Stimulated activated naive B cell treated with anti-CD40 and anti-IgM and Interleukin-4, amounts not matched to agents 10 μg/mL and 1 μg/mL and 100 μg/mL, for 72 hours (primary cell): ENCODE data around the gene FRAS1.

Experiments used
- ATAC-seq, 2 donors: fragments of 150-1000 bp; cut with Tn5 transposase; replicated peaks; 2 replicates each; pipeline ENCODE4 v1.10.0; 2021; ENCODE audit warnings: moderate library complexity in 1 of 2
- DNase-seq: peaks from one replicate; pipeline ENCODE4 v3.0.0; 2021
- H3K27ac Mint-ChIP-seq: one replicate; pipeline ENCODE4 v1.8.0; 2022; ENCODE audit warnings: mild to moderate bottlenecking, mixed read lengths
- H3K27me3 Mint-ChIP-seq, 2 donors: one replicate each; pipeline ENCODE4 v1.8.0; 2022; ENCODE audit warnings: mixed read lengths in 2 of 2
- H3K36me3 Mint-ChIP-seq, 2 donors: one replicate each; pipeline ENCODE4 v1.8.0; 2022; ENCODE audit warnings: mixed read lengths in 2 of 2, mild to moderate bottlenecking in 1 of 2
- H3K4me1 Mint-ChIP-seq, 2 donors: one replicate each; pipeline ENCODE4 v1.8.0; 2022; ENCODE audit warnings: mixed read lengths in 2 of 2, mild to moderate bottlenecking in 1 of 2
- H3K4me3 Mint-ChIP-seq, 2 donors: one replicate each; pipeline ENCODE4 v1.8.0; 2022; ENCODE audit warnings: mild to moderate bottlenecking in 2 of 2, mixed read lengths in 2 of 2, moderate library complexity in 1 of 2
- H3K9me3 Mint-ChIP-seq, 2 donors: one replicate each; pipeline ENCODE4 v1.8.0; 2022; ENCODE audit warnings: mixed read lengths in 2 of 2, mild to moderate bottlenecking in 1 of 2

Gene FRAS1

GRCh38 chr4:78033861-78034260, 23.3 kb upstream of the FRAS1 start:
- Mint-ChIP-seq H3K36me3 (no peaks in the 10 kb centered on the region), H3K27ac (no peak overlapping the region), H3K9me3 (no peaks in the 10 kb centered on the region), H3K4me3 (no peak overlapping the region), H3K4me1 (no peaks in the 10 kb centered on the region), H3K27me3 (peaks cover 10 to 21% of the 10 kb centered on the region in 2 donors)
- DNase-seq = no peak
- no peak for ATAC-seq

GRCh38 chr4:78038704-78039103, 18.4 kb upstream of the FRAS1 start:
- ATAC-seq = no peak
- no peak overlapping the region for H3K4me3 Mint-ChIP-seq

GRCh38 chr4:78039678-78040077, 17.4 kb upstream of the FRAS1 start:
- no peak for DNase-seq
- no peak overlapping the region for H3K27ac Mint-ChIP-seq
- H3K4me3 Mint-ChIP-seq = no peak overlapping the region
- ATAC-seq = no peak
- peaks cover 0 to 6% of the 10 kb centered on the region in 2 donors for H3K27me3 Mint-ChIP-seq
- no peaks in the 10 kb centered on the region for H3K9me3 Mint-ChIP-seq
- H3K4me1 Mint-ChIP-seq = no peaks in the 10 kb centered on the region
- no peaks in the 10 kb centered on the region for H3K36me3 Mint-ChIP-seq

More at GRCh38 chr4:78038704-78039103, 18.4 kb upstream of the FRAS1 start:
- no peak for DNase-seq
- Mint-ChIP-seq H3K36me3 (no peaks in the 10 kb centered on the region), H3K4me1 (no peaks in the 10 kb centered on the region), H3K27me3 (peaks cover 0 to 6% of the 10 kb centered on the region in 2 donors), H3K27ac (no peak overlapping the region), H3K9me3 (no peaks in the 10 kb centered on the region)

- Mint-ChIP-seq H3K9me3 (no peaks in the 10 kb centered on the region), H3K27me3 (no peaks in the 10 kb centered on the region), H3K36me3 (no peaks in the 10 kb centered on the region), H3K4me1 (no peaks in the 10 kb centered on the region), H3K4me3 (no peak overlapping the region), H3K27ac (no peak overlapping the region)
- no peak for ATAC-seq
- DNase-seq = no peak
These were observed 16.7 kb upstream of the FRAS1 start for GRCh38 chr4:78040431-78040830.

DNA sequence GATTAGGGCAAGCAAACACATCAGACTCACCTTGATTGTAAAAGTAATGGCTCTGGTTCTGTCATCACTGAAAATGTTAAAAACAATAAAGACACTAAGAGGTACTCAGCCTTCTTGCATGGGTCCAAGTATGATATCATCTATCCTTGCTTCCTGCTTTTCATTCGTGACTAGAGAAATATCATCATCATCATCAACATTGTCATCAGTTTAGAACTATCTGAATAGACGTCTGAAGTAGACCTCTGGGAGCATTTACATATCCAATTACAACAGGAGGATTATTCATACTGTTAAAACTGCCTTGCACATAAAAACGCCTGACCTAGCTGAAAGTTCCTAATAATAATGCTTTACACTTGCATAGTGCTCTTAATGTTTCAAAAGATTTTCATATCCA, 9.8 kb upstream of the FRAS1 start:
- no peaks in the 10 kb centered on the region for H3K9me3 Mint-ChIP-seq
- ATAC-seq (no peak), DNase-seq (no peak)
- H3K27me3 Mint-ChIP-seq = peaks cover 10 to 11% of the 10 kb centered on the region in 2 donors
- H3K4me3 Mint-ChIP-seq = no peak overlapping the region
- H3K36me3 Mint-ChIP-seq = no peaks in the 10 kb centered on the region
- no peaks in the 10 kb centered on the region for H3K4me1 Mint-ChIP-seq
- H3K27ac Mint-ChIP-seq = no peak overlapping the region

DNA sequence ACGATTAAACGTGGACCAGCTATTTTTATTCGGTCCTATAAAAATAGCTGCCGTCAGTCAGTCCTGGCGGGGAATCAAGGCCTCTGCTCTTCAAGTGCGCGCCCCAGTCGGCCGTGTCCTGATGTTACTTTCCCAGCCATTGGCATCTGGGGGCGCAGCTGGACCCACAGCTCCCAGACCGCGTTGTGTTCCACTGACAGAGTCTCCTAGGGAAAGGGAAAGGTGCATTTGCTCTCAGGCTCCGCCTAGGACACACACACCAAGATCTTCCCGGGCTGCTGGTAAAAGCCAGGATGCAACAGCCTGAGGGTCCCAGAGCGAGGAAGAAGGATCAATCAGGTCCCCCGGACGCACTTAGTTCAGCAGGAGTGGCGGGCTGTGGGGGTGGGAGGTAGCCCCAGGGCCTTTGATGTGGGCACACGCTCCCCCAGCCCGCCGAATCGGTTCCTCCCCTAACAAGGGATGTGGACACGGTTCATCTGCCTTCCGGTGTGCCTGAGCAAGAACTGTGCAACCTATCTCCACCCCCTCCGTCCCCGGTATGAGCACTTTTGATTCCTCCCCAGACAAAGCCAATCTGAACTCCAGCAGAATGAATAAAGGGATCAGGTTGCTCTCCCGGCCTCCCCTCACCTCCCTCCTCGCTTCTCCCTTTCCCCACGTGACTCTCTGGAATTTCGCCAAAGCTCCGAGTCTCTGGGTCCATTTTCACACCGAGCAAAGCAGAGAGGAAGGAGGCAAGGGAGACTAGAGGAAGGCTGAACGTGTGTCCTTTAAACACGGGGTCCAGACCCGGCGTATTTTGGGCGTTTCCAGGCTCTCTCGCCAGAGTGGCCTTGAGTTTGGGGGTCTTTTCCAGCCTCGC, 626 bp upstream of the FRAS1 start:
- H3K36me3 Mint-ChIP-seq = no peaks in the 10 kb centered on the region
- DNase-seq (peak; percentile 27), ATAC-seq (peak; percentile 86 to 91)
- H3K4me3 Mint-ChIP-seq = peak overlapping the region; percentile 83 to 93
- no peaks in the 10 kb centered on the region for H3K9me3 Mint-ChIP-seq
- H3K27ac Mint-ChIP-seq = peak overlapping the region; percentile 68
- H3K4me1 Mint-ChIP-seq = peaks cover 23 to 34% of the 10 kb centered on the region in 2 donors
- peaks cover 46 to 51% of the 10 kb centered on the region in 2 donors for H3K27me3 Mint-ChIP-seq

GRCh38 chr4:78057600-78058550, 752 bp downstream of the FRAS1 start:
- no peak for DNase-seq
- Mint-ChIP-seq H3K36me3 (no peaks in the 10 kb centered on the region), H3K27ac (peak overlapping the region; percentile 74), H3K4me3 (peak overlapping the region; percentile 83 to 93), H3K27me3 (peaks cover 50 to 65% of the 10 kb centered on the region in 2 donors), H3K9me3 (no peaks in the 10 kb centered on the region), H3K4me1 (peaks cover 23 to 34% of the 10 kb centered on the region in 2 donors)
- ATAC-seq = peak; percentile 36 to 38

GRCh38 chr4:78058591-78059523, 1.7 kb downstream of the FRAS1 start:
- Mint-ChIP-seq H3K9me3 (no peaks in the 10 kb centered on the region), H3K27ac (peak overlapping the region; percentile 74)

GRCh38 chr4:78059524-78059889, 2.4 kb downstream of the FRAS1 start:
- DNase-seq (no peak), ATAC-seq (peak in 1 of 2 donors; percentile 27)
- peaks cover 23 to 34% of the 10 kb centered on the region in 2 donors for H3K4me1 Mint-ChIP-seq
- H3K27ac Mint-ChIP-seq = no peak overlapping the region
- peak overlapping the region; percentile 44 to 83 for H3K4me3 Mint-ChIP-seq
- H3K27me3 Mint-ChIP-seq = peaks cover 53 to 65% of the 10 kb centered on the region in 2 donors
- no peaks in the 10 kb centered on the region for H3K36me3 Mint-ChIP-seq
- no peaks in the 10 kb centered on the region for H3K9me3 Mint-ChIP-seq

More at GRCh38 chr4:78058591-78059523, 1.7 kb downstream of the FRAS1 start:
- Mint-ChIP-seq H3K4me3 (peak overlapping the region; percentile 83 to 93), H3K27me3 (peaks cover 53 to 65% of the 10 kb centered on the region in 2 donors), H3K36me3 (no peaks in the 10 kb centered on the region), H3K4me1 (peaks cover 23 to 34% of the 10 kb centered on the region in 2 donors)
- no peak for ATAC-seq
- DNase-seq = no peak

GRCh38 chr4:78059938-78060337, 2.8 kb downstream of the FRAS1 start:
- Mint-ChIP-seq H3K4me3 (no peak overlapping the region), H3K27me3 (peaks cover 53 to 65% of the 10 kb centered on the region in 2 donors), H3K4me1 (peaks cover 23 to 34% of the 10 kb centered on the region in 2 donors), H3K9me3 (no peaks in the 10 kb centered on the region), H3K27ac (no peak overlapping the region), H3K36me3 (no peaks in the 10 kb centered on the region)
- no peak for DNase-seq
- no peak for ATAC-seq

GRCh38 chr4:78061939-78062570, 4.9 kb downstream of the FRAS1 start:
- H3K36me3 Mint-ChIP-seq = no peaks in the 10 kb centered on the region
- no peak overlapping the region for H3K4me3 Mint-ChIP-seq
- H3K27ac Mint-ChIP-seq = no peak overlapping the region
- H3K9me3 Mint-ChIP-seq = no peaks in the 10 kb centered on the region
- H3K27me3 Mint-ChIP-seq = peaks cover 50 to 63% of the 10 kb centered on the region in 2 donors
- peaks cover 16 to 23% of the 10 kb centered on the region in 2 donors for H3K4me1 Mint-ChIP-seq
- DNase-seq (no peak), ATAC-seq (no peak)

GRCh38 chr4:78065508-78066192, 8.5 kb downstream of the FRAS1 start:
- Mint-ChIP-seq H3K27me3 (peaks cover 43 to 46% of the 10 kb centered on the region in 2 donors), H3K4me1 (no peaks in the 10 kb centered on the region), H3K36me3 (no peaks in the 10 kb centered on the region), H3K4me3 (no peak overlapping the region), H3K9me3 (no peaks in the 10 kb centered on the region), H3K27ac (no peak overlapping the region)
- ATAC-seq = no peak
- no peak for DNase-seq

DNA sequence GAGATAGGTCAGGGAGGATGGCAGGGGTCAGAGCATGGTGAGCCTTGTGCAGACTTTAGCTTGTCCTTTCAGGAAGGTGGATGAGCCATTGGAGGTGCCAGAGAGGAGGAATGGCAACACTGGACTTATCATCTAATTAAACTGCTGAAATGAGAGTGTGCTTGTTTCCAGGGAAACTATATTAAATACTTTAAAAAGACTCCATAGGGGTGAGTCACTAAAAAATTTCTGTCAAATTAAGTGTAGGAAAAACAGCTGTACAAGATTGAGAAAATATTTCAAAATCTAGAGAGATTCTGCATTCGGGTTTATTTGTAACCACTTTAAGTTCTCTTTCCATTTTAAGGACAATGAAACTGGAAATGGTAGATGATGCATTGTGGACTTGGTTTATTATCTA, 11.4 kb downstream of the FRAS1 start:
- Mint-ChIP-seq H3K4me1 (no peaks in the 10 kb centered on the region), H3K9me3 (no peaks in the 10 kb centered on the region), H3K27me3 (peaks cover 22 to 32% of the 10 kb centered on the region in 2 donors), H3K36me3 (no peaks in the 10 kb centered on the region), H3K4me3 (no peak overlapping the region), H3K27ac (no peak overlapping the region)
- no peak for ATAC-seq
- no peak for DNase-seq
